NCI-H1930 (cell line): ENCODE data around the gene CCDC92.

Experiments
- DNase-seq, 2 experiments: peaks; one replicate each; lab custom pipeline; 2025; lab: John Stamatoyannopoulos, UW

The CCDC92 gene

GRCh38 chr12:123889848-123890535, 82.6 kb downstream of the CCDC92 start:
- no peak for DNase-seq

GRCh38 chr12:123888989-123889388, 83.6 kb downstream of the CCDC92 start:
- DNase-seq = no peak

- no peak for DNase-seq
Observed at GRCh38 chr12:123886931-123887582, 85.6 kb downstream of the CCDC92 start.

DNA sequence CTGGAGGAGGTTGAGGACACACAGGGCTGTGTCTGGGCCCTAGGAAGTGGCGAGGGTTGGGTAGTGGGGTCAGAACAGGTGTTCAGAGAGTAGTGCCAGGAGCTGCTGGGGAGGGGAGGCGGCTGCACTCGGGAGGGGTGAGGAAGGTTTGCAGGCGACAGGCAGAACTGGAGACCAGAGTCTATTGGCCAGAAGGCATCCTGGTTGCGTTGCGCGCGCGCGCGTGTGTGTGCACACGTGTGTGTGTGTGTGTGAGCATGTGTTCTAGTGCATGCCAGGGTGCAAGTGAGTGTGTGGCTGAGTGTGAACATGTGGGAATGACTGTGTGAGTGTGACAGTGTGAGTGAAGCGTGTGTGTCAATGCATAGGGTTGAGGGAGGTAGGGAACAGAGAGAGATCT, 86.4 kb downstream of the CCDC92 start:
- no peak for DNase-seq
